ENCODE measurements around the gene RPTOR.

The RPTOR gene

GRCh38 chr17:80905586-80906230 is 361.1 kb downstream of the RPTOR start:
- H3K4me3 Mint-ChIP-seq, result no peak overlapping the region
- DNase-seq, result no peak
- no peaks in the 10 kb centered on the region for H3K27me3 Mint-ChIP-seq
- peaks cover 26% of the 10 kb centered on the region for H3K4me1 Mint-ChIP-seq
- no peaks in the 10 kb centered on the region for H3K9me3 Mint-ChIP-seq
- no peak for ATAC-seq
- H3K27ac Mint-ChIP-seq, result no peak overlapping the region
- H3K36me3 Mint-ChIP-seq (ENCODE audit: low read depth), result peaks cover 25% of the 10 kb centered on the region

- peaks cover 17% of the 10 kb centered on the region for H3K4me1 Mint-ChIP-seq
- no peak for ATAC-seq
- H3K27me3 Mint-ChIP-seq, result no peaks in the 10 kb centered on the region
- H3K9me3 Mint-ChIP-seq, result no peaks in the 10 kb centered on the region
- H3K27ac Mint-ChIP-seq, result no peak overlapping the region
- no peak overlapping the region for H3K4me3 Mint-ChIP-seq
- DNase-seq, result no peak
- H3K36me3 Mint-ChIP-seq (ENCODE audit: low read depth), result peaks cover 20% of the 10 kb centered on the region
These were observed 362.0 kb downstream of the RPTOR start for GRCh38 chr17:80906364-80907259.

- no peaks in the 10 kb centered on the region for H3K9me3 Mint-ChIP-seq
- DNase-seq (no peak), ATAC-seq (no peak)
- H3K4me1 Mint-ChIP-seq, result peaks cover 11% of the 10 kb centered on the region
- no peak overlapping the region for H3K4me3 Mint-ChIP-seq
- no peaks in the 10 kb centered on the region for H3K27me3 Mint-ChIP-seq
- no peak overlapping the region for H3K27ac Mint-ChIP-seq
- peaks cover 17% of the 10 kb centered on the region for H3K36me3 Mint-ChIP-seq (ENCODE audit: low read depth)
These were observed 362.6 kb downstream of the RPTOR start for GRCh38 chr17:80907281-80907680.

- no peaks in the 10 kb centered on the region for H3K27me3 Mint-ChIP-seq
- ATAC-seq (no peak), DNase-seq (no peak)
- H3K9me3 Mint-ChIP-seq, result no peaks in the 10 kb centered on the region
- no peak overlapping the region for H3K4me3 Mint-ChIP-seq
- no peak overlapping the region for H3K27ac Mint-ChIP-seq
- peaks cover 16% of the 10 kb centered on the region for H3K4me1 Mint-ChIP-seq
- H3K36me3 Mint-ChIP-seq (ENCODE audit: low read depth), result peaks cover 22% of the 10 kb centered on the region
These were observed 363.6 kb downstream of the RPTOR start for GRCh38 chr17:80908211-80908610.

- Mint-ChIP-seq H3K36me3 (ENCODE audit: low read depth) (peaks cover 22% of the 10 kb centered on the region), H3K27me3 (no peaks in the 10 kb centered on the region), H3K9me3 (no peaks in the 10 kb centered on the region), H3K27ac (no peak overlapping the region), H3K4me3 (no peak overlapping the region), H3K4me1 (peaks cover 16% of the 10 kb centered on the region)
- DNase-seq (no peak), ATAC-seq (no peak)
These were observed 364.1 kb downstream of the RPTOR start for GRCh38 chr17:80908776-80909175.

- Mint-ChIP-seq H3K36me3 (ENCODE audit: low read depth) (peaks cover 20% of the 10 kb centered on the region), H3K9me3 (no peaks in the 10 kb centered on the region), H3K27me3 (no peaks in the 10 kb centered on the region), H3K4me3 (no peak overlapping the region), H3K4me1 (peaks cover 18% of the 10 kb centered on the region), H3K27ac (no peak overlapping the region)
- DNase-seq (no peak), ATAC-seq (no peak)
These were observed 365.0 kb downstream of the RPTOR start for GRCh38 chr17:80909635-80910034.

GRCh38 chr17:80910043-80910442 is 365.4 kb downstream of the RPTOR start:
- no peak overlapping the region for H3K4me3 Mint-ChIP-seq
- H3K9me3 Mint-ChIP-seq, result no peaks in the 10 kb centered on the region
- H3K27ac Mint-ChIP-seq, result no peak overlapping the region

GRCh38 chr17:80912476-80912875 is 367.8 kb downstream of the RPTOR start:
- peaks cover 21% of the 10 kb centered on the region for H3K36me3 Mint-ChIP-seq (ENCODE audit: low read depth)

More at GRCh38 chr17:80910043-80910442, 365.4 kb downstream of the RPTOR start:
- H3K27me3 Mint-ChIP-seq, result no peaks in the 10 kb centered on the region
- H3K4me1 Mint-ChIP-seq, result peaks cover 18% of the 10 kb centered on the region
- ATAC-seq, result no peak
- no peak for DNase-seq
- peaks cover 17% of the 10 kb centered on the region for H3K36me3 Mint-ChIP-seq (ENCODE audit: low read depth)

GRCh38 chr17:80913928-80914821 is 369.5 kb downstream of the RPTOR start:
- Mint-ChIP-seq H3K36me3 (ENCODE audit: low read depth) (peaks cover 21% of the 10 kb centered on the region), H3K27ac (no peak overlapping the region)

More at GRCh38 chr17:80912476-80912875, 367.8 kb downstream of the RPTOR start:
- Mint-ChIP-seq H3K27me3 (no peaks in the 10 kb centered on the region), H3K9me3 (no peaks in the 10 kb centered on the region), H3K27ac (no peak overlapping the region), H3K4me3 (no peak overlapping the region), H3K4me1 (peaks cover 18% of the 10 kb centered on the region)
- ATAC-seq (no peak), DNase-seq (no peak)

GRCh38 chr17:80916246-80916645 is 371.6 kb downstream of the RPTOR start:
- H3K27me3 Mint-ChIP-seq, result no peaks in the 10 kb centered on the region
- no peak for DNase-seq
- H3K27ac Mint-ChIP-seq, result no peak overlapping the region
- no peaks in the 10 kb centered on the region for H3K9me3 Mint-ChIP-seq
- ATAC-seq, result no peak
- peaks cover 13% of the 10 kb centered on the region for H3K36me3 Mint-ChIP-seq (ENCODE audit: low read depth)
- no peak overlapping the region for H3K4me3 Mint-ChIP-seq
- H3K4me1 Mint-ChIP-seq, result peaks cover 7% of the 10 kb centered on the region

More at GRCh38 chr17:80913928-80914821, 369.5 kb downstream of the RPTOR start:
- H3K4me1 Mint-ChIP-seq, result peaks cover 18% of the 10 kb centered on the region
- H3K4me3 Mint-ChIP-seq, result peak overlapping the region; percentile 11
- ATAC-seq (no peak), DNase-seq (no peak)
- no peaks in the 10 kb centered on the region for H3K9me3 Mint-ChIP-seq
- H3K27me3 Mint-ChIP-seq, result no peaks in the 10 kb centered on the region

GRCh38 chr17:80917716-80918560 is 373.3 kb downstream of the RPTOR start:
- DNase-seq, result no peak
- Mint-ChIP-seq H3K27ac (no peak overlapping the region), H3K4me3 (no peak overlapping the region), H3K4me1 (peaks cover 3% of the 10 kb centered on the region), H3K27me3 (no peaks in the 10 kb centered on the region), H3K36me3 (ENCODE audit: low read depth) (peaks cover 9% of the 10 kb centered on the region), H3K9me3 (no peaks in the 10 kb centered on the region)
- ATAC-seq, result no peak

GRCh38 chr17:80918731-80919130 is 374.1 kb downstream of the RPTOR start:
- no peak for ATAC-seq
- no peaks in the 10 kb centered on the region for H3K9me3 Mint-ChIP-seq
- H3K27ac Mint-ChIP-seq, result no peak overlapping the region
- peaks cover 2% of the 10 kb centered on the region for H3K4me1 Mint-ChIP-seq
- no peaks in the 10 kb centered on the region for H3K27me3 Mint-ChIP-seq
- no peak overlapping the region for H3K4me3 Mint-ChIP-seq
- no peak for DNase-seq
- H3K36me3 Mint-ChIP-seq (ENCODE audit: low read depth), result peaks cover 8% of the 10 kb centered on the region

- Mint-ChIP-seq H3K27me3 (no peaks in the 10 kb centered on the region), H3K4me1 (no peaks in the 10 kb centered on the region), H3K4me3 (no peak overlapping the region), H3K27ac (no peak overlapping the region), H3K9me3 (no peaks in the 10 kb centered on the region), H3K36me3 (ENCODE audit: low read depth) (peaks cover 7% of the 10 kb centered on the region)
- no peak for ATAC-seq
- DNase-seq, result no peak
These were observed 375.0 kb downstream of the RPTOR start for GRCh38 chr17:80919331-80920311.
